GM19395 (cell line): ENCODE measurements around the gene ALOX5.
"Not testable (repeated sequence)": the region's sequence is repeated elsewhere in the genome, so short reads cannot be mapped to it uniquely, and the experiment has no call there.

ENCODE experiments used
- ATAC-seq: cut with Tn5 transposase; IDR thresholded peaks from one replicate; pipeline ENCODE4 v1.9.1; 2021; ENCODE audit warnings: mild to moderate bottlenecking, moderate library complexity; ENCODE audit not compliant: unreplicated experiment

The ALOX5 gene

DNA sequence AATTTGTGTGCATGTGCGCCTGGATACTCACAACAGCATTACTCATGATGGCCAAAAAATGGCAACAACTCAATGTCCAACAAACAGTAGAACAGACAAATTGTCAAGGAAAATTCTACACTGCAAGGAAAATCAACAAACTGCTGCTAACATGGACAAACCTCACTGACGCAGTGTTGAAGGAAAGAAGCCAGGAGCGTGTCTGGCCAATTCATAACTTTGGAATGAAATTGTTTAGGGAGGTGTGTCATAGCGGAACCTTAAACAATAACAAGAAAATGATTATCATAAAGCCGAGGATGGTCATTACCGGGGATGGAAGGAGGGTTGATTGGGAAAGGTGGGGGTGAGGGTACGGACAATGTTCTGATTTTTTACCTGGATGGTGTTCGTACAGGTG is 29.1 kb downstream of the ALOX5 start:
- no peak for ATAC-seq

DNA sequence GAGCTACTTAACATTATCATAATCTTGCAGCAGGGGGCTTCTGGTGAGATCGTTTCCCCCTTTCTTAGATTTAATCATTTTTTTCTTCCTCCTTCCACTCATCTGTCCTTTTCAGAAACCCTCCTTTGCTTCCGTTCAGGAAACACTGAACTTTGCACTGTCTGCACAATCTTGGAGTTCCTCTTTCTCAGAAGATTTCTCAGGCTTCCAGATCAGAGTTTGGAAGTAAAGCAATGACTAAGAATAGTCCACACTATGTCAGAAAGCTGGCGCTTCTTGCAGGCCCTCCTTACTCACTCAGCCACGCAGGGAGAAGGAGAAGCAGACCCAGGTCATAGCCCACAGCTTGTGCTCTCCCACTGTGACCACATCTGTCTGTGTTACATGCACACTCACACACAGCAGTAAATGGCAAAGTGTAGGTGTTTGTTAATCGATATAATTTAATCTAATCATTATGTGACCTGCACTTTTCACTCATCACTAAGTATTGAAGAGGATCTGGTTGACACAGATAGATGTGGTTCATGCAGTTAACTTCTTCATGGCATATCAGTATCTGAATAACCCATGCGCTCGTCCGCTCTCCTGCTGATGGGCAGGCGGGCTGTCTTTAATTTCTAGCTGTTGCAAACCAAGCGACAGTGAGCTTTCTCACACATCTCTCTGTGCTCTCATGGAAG is 30.2 kb downstream of the ALOX5 start:
- no peak for ATAC-seq

DNA sequence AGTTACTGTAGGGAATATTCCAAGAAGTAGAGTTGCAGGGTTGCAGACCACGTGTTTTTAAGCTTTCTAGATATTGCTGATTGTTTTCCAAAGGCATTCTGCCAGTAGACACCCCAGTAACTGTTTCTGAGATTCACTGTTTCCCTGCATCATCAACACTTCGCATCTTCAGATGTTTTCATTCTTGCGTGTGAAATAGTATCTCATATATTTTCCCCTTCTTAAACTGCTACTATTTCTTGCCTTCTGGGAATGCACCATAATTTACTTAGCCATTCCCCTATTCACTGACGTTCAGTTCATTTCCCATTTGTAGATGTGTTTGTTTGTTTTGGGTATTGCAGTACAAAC is 30.7 kb downstream of the ALOX5 start:
- ATAC-seq, result no peak

DNA sequence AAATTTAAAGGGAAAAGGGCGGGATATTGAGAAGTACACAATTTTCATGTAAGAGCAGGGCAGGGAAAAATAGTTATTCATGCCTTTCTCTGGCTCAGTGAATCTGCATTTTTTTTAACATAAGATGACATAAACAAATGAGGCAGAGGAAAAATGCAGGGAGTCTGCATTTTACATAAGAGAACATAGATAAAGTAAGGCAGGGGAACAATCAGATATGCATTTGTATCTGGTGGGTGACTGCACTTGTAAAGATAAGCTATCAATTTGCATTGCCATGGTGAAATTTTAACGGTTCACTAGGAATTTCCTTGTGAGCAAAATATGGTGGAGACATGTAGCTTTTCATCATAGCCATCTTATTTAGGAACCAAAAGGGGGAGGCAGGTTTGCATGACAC is 33.5 kb downstream of the ALOX5 start:
- no peak for ATAC-seq

DNA sequence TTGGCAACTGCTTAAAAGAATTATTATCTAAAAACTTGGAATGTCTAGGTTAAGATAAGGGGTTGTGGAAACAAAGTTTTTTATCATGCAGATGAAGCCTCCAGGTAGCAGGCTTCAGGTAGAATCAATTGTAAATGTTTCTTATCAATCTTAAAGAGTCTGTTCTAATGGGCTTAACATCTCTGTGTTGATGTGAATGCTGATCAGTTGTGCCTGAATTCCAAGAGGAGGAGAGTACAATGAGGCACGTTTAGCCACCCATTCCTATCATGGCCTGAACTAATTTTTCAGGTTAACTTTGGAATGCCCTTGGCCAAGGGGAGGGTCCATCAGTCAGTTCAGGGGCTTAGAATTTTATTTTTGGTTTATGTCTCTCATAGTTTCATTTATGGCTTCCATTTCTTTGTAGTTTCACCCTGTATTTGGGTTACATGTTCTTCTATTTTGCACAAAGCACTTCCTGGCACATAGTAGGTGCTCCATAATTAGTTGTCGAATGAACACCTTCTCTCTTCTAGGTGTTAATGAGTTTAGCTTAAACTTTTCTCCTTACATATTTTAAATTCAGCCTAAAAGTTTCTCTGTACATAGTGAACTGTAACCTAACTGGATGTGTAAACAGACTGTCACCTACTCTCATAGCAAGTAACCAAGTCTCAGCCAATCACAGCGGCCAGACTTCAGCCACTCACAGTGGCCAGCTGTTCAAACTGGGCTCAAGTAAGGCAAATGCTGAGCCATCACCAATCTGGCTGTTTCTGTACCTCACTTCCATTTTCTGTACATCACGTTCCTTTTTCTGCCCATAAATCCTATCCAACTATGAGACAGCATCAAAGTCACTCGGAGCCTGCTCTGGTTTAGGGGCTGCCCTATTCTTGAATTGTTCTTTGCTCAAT is 34.7 kb downstream of the ALOX5 start:
- no peak for ATAC-seq

DNA sequence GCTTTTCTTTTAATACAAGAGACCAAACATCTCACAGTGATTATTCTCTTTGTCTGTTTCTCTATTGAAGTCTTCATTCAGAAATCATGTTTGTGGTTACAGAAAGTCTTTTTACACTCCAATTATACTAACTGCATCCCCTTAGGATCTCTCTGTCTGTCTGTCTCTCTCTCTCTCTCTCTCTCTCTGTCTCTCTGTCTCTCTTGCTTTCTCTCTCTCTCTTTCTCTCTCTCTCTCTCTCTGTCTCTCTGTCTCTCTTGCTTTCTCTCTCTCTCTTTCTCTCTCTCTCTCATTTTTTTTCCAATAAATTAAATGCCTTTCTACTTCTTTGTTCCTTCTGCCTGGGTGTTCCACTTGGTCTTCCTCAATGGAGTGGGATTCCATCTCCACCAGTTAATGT is 35.3 kb downstream of the ALOX5 start:
- ATAC-seq, result not testable (repeated sequence)

DNA sequence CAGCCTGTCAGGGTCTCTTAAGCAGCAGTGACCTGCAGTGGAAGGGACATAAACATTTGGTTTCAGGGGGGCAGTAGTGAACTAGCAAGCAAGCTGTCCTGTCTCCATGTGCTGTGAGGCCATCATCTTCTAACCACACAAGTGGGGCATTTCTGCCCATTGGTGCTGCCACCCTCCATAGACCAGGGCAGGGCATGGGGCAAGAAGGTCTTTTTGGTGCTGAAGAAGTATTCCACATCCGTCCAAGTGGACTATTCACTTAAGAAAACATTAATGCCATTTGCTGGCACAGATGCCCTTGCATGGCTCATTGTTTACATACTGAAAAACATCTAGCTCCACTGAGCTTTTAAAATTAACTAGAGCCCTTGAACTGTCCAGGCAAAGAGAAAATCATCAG is 35.8 kb downstream of the ALOX5 start:
- no peak for ATAC-seq

DNA sequence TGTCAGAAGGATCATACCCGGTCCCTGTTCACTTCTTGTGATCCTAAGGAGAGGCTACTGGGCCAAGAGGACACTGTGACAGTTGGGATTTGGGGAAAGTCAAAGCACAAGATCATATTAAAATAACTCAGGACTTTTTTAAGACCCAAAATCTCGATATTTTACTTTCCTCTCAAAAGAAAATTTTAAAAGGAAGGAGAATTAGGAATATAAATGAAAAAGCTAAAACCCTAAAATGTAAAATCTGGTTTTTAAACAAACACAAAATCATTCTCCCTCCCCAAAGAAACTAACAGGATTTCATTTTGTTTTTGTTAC is 36.4 kb downstream of the ALOX5 start:
- ATAC-seq, result no peak

DNA sequence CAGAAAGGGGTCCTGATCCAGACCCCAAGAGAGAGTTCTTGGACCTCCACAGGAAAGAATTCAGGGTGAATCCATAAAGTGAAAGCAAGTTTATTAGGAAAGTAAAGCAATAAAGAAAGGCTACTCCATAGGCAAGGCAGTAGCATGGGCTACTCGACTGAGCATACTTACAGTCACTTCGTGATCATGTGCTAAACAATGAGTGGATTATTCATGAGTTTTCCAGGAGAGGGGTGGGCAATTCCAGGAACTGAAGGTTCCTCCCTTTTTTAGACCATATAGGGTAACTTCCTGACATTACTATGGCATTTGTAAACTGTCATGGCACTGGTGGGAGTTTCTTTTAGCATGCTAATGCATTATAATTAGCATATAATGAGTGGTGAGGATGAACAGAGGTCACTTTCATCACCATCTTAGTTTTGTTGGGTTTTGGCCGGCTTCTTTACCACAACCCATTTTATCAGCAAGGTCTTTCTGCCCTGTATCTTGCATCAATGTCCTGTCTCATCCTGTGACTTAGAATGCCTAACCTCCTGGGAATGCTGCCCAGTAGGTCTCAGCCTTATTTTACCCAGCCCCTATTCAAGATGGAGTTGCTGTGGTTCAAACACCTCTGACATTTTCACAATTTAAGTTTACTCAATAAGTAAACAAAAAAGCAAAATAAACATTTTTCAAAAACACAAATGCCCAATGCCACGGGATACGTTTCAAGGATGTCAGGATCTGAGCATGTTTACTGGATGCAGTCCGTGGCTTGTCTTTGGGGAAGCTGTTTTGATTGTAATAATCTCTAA is 37.0 kb downstream of the ALOX5 start:
- ATAC-seq, result no peak

DNA sequence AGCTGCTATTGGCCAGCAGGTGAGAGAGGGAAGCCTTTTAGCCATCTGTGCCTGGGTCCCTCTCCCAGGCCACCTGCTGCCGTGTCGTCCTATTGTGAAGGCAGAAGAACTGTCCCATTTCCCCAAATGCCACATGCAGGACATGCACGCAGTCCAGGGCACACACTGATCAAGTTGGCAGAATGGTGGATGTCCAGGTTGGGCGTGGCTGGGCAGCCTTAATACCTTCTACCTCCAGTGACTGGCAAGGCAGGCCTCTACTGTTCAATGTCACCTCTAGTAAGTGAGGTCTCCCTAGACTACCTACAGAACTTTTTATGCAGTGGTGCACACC is 37.6 kb downstream of the ALOX5 start:
- no peak for ATAC-seq

DNA sequence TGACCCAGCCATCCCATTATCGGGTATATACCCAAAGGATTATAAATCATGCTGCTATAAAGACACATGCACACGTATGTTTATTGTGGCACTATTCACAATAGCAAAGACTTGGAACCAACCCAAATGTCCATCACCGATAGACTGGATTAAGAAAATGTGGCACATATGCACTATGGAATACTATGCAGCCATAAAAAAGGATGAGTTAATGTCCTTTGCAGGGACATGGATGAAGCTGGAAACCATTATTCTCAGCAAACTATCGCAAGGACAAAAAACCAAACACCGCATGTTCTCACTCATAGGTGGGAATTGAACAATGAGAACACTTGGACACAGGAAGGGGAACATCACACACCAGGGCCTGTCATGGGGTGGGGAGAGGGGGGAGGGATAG is 41.0 kb downstream of the ALOX5 start:
- not testable (repeated sequence) for ATAC-seq

DNA sequence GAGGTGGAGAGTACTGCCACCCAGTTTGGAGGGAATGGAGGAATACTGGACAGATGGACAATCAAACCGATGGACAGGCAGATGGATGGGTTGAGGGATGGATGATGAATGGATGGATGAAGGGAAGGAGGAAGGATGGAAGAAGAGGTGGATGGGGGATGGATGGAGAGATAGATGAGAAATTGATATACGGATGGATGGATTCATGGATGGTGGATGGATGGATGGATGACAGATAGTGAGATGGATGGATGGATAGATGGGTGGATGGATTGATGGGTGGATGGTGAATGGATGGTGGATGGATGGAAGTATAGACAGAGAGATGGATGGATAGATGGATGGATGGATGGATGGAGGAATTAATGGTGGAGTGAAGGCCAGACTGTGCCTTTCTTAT is 42.6 kb downstream of the ALOX5 start:
- ATAC-seq, result no peak

DNA sequence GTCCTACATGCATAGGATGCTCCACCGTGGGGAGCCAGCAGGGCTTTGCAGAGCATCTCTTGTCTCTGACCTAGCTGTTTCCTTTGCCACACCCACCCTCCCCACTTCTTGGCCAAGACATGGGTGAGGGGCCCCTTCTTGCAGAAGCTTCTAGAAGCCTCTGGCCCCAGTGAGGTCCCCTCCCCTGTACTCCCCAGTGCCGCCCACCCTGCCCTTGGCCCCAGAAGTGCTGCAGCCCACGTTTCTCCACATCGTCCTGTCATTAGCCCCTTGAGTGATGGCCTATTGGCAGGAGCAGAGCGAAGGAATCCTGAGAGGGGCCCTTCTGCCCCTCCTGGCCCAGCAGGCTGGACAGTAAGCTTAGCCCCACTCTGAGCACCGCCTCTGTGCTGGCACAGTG is 43.7 kb downstream of the ALOX5 start:
- no peak for ATAC-seq

DNA sequence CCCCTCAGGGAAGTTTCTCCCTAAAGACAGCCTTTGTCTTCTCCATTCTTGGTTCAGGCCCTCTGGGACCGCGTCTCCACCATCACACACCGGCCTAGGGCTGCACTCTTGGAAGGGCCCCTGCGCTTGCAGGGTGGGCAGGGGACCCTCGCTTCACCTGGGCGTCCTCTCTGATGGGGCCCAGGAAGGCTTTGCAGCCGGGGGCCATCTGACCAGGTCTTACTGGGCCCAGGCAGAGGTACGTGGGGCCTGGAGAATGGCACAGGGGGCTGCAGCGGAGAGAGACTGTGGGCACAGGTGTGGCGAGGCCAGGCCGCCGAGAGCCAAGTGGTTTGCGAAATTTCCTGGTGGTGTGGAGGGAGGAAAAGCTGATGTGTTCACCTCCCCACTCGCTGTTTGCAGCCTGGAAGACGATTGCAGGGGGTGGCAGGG is 44.4 kb downstream of the ALOX5 start:
- ATAC-seq, result no peak

DNA sequence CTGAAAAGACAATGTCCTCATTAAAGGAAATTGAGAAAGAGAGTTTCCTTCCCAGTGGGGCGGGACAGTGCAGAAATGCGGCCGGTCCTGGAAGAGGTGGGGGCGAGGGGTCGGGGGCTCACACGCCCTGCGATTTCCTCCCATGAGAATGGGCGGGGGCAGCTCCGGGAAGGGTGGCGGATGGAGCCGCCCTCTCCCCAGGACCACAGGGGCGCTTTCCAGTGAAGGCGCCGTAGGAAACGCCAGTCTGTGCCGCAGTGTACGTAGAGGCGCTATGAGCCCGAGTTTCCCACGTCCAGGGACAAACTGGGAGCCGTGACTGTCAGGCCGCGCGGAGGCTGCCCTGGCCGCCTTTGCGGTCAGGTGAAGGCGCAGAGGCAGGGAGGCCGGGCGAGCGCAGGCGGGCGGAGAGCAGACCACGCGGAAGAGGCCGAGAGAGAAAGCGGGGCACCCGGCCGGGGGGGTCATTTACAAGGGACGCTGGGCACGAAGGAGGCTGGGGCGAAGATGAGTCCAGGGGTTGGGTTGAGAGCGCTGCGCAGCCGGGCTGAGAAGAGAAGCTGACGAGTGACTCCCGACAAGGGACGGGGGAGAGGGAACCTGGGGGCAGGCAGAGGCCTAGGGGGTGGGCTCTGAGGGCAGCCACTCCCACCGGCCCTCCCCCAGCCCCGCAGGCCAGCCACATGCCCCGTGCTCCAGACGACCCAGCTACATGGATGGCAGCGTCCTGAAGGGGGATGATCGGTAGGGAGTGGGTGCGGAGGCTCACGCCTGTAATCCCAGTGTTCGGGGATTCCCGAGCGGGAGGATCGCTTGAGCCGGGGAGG is 45.0 kb downstream of the ALOX5 start:
- peak; percentile 58 for ATAC-seq

DNA sequence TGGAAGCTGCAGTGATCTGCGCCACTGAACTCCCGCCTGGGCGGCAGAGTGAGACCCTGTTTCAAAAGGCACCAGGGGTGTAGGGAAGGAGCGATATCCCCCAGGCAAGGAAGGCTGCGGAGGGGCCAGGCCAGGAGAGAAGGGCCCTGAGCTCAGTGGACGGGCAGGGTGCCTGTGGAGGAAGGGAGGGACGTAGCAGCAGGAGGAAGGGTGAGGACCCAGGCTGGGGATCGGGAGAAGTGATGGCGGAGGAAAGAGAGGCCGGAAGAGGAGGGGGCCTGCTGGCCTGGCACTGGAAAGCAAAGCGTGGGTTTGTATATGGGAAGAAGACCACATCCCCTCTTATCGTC is 45.6 kb downstream of the ALOX5 start:
- peak; percentile 11 for ATAC-seq

DNA sequence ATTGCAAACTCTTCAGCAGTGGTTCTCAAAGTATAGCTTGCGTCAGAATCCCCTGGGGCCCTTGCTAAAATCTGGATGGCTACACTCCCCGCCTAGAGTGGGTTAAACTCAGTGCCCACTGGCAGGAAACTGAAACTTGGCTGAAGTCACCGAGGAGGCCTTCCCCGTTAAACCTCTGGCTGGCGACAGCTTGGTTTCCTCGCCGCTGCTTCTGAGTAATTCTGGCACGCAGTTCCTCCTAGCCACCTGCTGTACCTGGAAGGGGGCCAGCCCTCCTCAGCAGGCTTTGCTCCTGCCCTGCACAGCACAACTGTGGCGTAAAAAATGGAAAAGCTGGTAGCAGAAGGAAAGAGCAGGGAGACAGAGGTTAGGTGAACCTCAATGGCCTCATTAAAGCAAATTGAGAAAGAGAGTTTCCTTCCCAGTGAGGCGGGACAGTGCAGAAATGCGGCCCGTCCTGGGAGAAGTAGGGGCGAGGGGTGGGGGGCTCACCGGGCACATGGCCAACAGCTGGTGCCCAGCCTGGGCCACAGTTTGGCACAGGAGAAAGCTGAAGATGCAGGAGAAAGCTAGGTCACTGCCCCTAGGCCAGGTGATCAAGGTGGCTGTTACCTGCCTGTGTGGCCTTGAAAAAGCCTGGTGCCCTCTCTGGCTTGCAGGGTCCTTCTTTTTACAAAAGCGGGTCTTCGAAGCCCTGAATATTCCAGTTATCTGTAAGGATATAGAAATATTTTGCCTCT is 46.6 kb downstream of the ALOX5 start:
- peak; percentile 45 for ATAC-seq

DNA sequence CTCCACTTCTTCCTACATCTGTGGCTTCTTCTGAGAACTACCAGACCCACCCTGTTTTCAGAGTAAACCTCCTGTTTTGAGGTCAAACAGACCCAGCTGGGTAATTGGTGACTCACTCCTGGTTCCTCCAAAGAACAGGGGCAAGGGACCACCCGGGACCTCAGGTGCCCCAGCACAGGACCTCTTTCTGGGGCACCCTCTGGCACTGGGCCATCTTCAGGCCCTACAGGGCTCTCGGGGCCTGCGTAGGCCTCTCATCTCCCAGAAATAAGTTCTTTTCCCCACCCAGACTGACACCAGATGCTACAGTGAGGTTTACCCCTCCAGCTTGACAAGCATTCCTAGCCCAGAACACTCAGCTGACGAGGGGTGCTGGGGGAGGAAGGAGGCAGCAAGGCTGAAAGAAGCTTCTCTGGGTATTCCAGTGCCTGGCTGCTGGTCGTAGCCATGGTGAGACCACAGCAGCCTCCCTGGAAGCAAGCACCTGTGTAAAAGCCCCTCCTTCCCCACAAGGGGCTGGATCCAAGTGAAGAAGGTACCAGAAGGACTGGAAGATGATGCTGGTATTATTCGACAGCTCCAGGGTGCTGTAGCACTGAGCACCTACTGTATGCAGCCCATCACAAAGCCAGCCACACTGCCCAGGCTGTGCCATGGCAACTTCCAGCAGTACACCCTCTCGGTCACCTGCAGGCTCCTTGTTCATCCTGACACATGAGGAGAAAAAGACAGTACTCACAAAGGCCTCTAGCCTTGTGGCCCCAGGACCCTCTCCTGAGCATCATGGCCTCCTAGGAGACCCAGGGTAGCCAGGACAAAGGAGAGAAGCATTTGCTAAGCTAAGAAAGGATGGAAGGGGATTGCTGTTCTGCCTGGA is 47.4 kb downstream of the ALOX5 start:
- peak; percentile 41 for ATAC-seq

DNA sequence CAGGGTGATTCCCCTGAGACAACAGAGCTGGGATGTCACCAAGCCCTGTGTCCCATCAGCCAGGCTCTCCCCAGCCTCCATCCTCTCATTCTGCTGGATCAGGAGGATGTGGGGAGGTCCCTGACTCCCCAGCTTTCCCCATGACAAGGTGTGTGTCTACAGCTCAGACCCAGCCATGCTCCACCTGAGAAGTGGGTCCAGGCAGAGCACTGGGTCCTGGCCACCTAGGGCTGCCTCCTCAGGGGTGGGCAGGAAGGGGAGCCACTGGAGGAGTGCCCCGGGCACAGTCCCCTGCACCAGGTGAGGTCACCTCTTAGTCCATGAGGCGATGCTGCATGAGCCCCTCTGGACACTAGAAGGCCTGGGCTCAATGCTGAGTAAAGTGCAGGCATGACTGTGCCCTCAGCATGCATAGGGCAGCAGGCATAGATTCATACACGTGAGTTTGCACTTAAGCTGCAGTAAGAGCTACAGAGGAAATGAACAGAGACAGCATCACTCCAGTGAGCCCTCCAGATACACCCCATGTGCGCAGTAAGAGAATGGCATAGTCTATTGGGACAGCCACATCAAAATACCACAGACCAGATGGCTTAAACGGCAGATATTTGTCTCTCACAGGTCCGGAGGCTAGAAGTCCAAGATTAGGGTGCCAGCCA is 48.3 kb downstream of the ALOX5 start:
- no peak for ATAC-seq
